PC-3 (cell line): ENCODE data around the gene MYRFL.
"Not testable (repeated sequence)": the region's sequence is repeated elsewhere in the genome, so short reads cannot be mapped to it uniquely, and the experiment has no call there.

Experiments
- CTCF ChIP-seq: fragments of 300-600 bp; sonication (generic); conservative IDR thresholded peaks from 2 replicates; pipeline ENCODE4 v1.5.1; 2017; ENCODE audit warnings: antibody characterized with exemption, low read depth, mild to moderate bottlenecking, low read length
- EZH2 ChIP-seq: fragments of 300-600 bp; sonication (generic); IDR thresholded peaks from one replicate; pipeline ENCODE4 v1.6.1; 2017; ENCODE audit warnings: antibody characterized with exemption, mild to moderate bottlenecking, low read length; ENCODE audit not compliant: unreplicated experiment
- EZH2phosphoT487 ChIP-seq: fragments of 300-600 bp; sonication (generic); IDR thresholded peaks from 2 replicates; pipeline ENCODE4 v1.6.1; 2018; ENCODE audit warnings: mild to moderate bottlenecking, antibody characterized with exemption, low read length, borderline replicate concordance

- TF ChIP-seq CTCF, EZH2phosphoT487, EZH2: not testable (repeated sequence)
These were observed 28.3 kb downstream of the MYRFL start for GRCh38 chr12:69853176-69853961.
